ENCODE measurements around the gene PAK4.
"Not testable (repeated sequence)": the region's sequence is repeated elsewhere in the genome, so short reads cannot be mapped to it uniquely, and the experiment has no call there.

The PAK4 gene

GRCh38 chr19:39100500-39101166, 25.0 kb upstream of the PAK4 start:
- no peak for DNase-seq

DNA sequence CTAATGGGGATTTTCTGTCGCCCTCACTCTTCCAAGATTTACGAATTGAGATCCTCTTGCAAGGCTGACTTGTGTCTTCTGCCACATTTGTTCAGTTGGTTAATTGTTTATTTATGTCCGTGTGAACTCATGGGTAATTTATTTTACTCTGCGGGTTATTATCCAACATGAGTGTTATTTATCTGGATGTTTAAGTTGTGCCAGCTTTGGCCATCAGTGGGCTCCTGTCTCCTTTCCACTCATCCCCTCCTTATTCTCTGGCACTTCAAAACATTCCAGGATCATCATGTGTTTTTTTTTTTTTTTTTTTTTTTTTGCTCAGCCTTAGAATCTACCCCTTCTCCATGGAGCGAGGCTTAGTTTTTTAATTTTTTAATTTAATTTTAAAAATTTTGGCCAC, 22.4 kb upstream of the PAK4 start:
- no peak for DNase-seq

DNA sequence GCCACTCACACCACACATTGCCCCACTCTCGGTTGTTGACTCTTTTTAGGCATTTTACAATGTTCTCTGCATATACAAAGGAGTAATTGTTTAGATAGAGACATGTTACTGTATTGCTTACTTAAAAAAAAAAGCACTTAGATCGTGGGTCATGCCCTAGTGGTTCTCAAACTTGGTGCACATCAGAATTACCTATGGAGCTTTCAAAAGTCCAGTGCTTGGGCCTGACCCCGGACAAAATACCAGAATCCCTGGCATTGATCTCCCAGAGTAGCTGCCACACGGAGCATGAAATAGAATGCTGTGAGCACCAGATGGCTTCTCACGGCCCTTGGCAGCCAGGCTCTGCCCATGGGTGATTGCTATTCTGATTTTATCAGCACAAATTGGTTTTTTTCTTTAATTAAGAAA, 21.4 kb upstream of the PAK4 start:
- no peak for DNase-seq

DNA sequence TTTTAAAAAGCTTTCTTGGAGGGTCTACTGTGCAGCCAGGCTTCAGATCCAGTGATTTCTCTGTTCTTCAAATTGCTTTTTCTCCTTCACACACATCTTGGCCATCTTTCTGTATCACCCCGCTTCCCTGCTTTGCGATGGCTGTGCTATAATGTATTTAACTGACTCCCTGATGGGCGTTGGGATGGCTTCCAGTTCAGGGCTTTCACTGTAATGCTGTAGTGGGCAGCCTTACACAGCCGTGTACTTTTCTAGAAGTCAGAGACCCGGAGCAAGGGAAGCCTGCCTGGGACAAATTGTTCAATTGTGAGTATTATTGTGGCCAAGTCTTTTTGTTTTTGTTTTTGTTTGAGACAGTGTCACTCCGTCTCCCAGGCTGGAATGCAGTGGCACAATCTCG, 19.4 kb upstream of the PAK4 start:
- DNase-seq, result no peak

DNA sequence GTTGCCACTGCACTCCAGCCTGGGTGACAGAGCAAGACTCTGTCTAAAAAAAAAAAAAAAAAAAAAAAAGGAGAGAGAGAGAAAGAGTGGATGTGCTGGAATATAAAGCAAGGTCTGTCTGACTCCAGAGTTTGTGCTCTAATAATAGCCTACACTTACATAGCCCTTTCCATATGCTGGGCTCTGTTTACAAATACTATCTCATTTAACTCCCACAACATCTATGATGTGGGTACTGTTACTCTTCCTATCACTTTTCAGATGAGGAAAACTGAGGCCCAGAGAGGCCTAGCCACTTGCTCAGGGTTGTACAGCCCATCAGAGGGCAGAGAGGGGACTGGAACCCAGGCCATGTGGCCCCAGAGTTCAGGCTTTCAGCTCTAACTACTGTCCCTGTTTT, 15.9 kb upstream of the PAK4 start:
- no peak for DNase-seq

DNA sequence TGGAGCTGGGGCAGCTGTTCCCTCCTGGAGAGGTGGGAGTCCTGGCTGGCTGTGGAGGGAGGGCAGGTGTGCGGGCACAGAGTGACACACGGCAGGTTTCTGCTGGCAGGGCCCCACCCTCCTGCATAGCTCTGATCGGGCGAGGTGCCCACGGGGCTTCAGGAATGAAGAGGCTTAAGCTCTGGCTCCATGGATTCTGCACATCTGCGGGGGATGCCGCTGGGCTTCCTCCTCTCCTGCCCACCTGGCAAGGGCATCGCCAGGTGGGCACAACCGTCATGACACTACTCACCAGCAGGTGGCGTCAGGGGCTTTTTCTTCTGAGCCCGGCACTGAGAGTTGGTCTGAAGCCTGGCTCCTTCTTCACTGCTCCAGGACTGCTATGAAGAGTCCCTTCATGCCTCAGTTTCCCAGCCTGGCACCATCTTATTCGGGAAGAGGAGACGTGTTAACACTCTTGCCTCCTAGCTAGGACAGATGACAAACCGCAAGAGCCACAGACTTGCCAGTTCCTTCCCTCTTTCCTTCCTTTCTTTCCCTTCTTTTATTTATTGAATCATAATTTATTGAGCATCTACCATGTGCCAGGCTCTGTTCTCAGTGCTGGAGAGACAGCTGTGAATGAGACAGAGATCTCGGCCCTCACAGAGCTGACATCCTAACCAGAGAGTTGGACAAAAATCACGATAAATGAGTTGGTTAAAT, 15.2 kb upstream of the PAK4 start:
- peak; percentile 24 for DNase-seq

DNA sequence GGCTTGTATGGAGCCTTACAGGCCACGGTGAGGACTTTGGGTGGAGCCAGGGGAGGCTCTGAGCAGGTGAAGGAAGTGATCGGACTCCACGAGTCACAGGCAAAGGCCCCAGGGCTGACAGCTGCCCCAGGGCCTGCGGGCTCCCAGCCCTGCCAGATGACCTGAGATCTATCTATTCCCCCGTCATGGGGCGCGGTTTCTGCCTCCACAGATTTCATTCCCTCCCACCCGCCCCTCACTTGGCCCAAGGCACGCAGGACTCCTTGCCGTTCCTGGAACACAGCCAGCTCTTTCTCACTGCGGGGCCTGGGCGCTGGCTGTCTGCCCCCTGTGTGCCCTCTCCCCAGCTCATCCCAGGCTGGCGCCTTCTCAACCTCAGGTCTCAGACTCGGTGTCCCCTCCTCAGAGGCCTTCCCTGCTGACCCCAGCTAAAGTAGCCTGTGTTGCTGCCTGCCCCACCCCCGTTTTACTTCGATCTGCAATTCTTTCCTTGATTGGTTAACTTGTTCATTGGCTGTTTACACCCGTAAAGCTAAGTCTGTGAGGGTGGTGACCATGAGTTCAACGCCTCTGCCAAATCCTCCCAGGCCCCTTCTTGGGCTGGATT, 13.9 kb upstream of the PAK4 start:
- DNase-seq, result no peak

GRCh38 chr19:39112338-39112890, 13.2 kb upstream of the PAK4 start:
- no peak for DNase-seq

- DNase-seq, result no peak
These were observed 12.4 kb upstream of the PAK4 start for GRCh38 chr19:39113199-39113598.

DNA sequence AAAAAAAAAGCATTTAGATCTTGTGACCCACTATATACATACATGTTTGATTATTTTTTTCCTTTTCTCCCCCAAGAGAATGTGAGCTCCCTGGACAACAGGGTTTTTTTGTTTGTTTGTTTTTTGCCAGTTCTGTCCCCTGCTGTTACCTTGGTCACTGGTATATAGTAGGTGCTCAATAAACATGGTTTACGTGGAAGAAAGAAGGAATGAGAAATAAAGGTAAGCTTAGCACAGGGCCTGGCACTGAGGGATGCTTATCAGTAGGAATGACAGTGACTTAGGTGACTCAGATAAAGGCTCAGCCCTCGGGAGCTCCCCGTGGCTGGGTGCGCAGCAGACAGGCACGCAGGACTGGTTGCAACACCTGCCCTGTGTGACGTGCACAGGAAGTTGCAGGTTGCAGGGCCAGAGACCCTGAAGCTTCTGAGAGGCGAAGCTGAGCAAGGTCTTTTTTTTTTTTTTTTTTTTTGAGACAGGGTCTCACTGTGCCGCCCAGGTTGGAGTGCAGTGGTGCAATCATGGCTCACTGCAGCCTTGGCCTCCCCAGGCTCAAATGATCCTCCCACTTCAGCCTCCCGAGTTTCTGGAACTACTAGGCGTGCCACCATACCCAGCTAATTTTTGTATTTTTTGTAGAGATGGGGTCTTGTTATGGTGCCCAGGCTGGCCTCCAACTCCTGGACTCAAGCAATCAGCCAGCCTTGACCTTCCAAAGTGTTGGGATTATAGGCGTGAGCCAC, 10.3 kb upstream of the PAK4 start:
- no peak for DNase-seq

GRCh38 chr19:39117023-39117422, 8.6 kb upstream of the PAK4 start:
- DNase-seq, result not testable (repeated sequence)

GRCh38 chr19:39119830-39120229, 5.8 kb upstream of the PAK4 start:
- DNase-seq, result no peak

DNA sequence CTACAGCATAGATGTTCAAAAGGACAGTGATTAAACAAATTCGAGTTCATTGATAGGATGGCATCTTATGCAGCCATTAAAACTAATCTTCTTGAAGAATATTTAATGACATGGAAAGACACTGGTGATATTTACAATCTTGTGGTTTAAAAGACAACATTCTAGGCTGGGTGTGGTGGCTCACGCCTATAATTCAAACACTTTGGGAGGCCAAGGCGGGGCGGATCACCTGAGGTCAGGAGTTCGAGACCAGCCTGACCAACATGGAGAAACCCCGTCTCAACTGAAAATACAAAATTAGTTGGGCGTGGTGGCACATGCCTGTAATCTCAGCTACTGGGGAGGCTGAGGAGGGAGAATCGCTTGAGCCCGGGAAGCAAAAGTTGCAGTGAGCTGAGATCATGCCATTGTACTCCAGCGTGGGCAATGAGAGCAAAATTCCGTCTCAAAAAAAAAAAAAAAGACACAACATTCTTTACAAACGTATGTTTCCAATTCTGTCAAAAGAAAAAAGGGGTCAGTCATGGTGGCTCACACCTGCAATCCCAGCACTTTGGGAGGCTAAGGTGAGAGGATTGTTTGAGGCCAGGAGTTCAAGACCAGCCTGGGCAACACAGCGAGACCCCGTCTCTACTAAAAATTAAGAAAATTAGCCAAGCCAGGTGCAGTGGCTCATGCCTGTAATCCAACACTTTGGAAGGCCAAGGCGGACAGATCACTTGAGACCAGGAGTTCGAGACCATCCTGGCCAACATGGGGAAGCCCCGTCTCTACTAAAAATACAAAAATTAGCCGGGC, 2.5 kb upstream of the PAK4 start:
- no peak for DNase-seq

- no peak for DNase-seq
These were observed 1.3 kb upstream of the PAK4 start for GRCh38 chr19:39124136-39124764.

- DNase-seq, result no peak
These were observed 410 bp upstream of the PAK4 start for GRCh38 chr19:39125199-39125553.

DNA sequence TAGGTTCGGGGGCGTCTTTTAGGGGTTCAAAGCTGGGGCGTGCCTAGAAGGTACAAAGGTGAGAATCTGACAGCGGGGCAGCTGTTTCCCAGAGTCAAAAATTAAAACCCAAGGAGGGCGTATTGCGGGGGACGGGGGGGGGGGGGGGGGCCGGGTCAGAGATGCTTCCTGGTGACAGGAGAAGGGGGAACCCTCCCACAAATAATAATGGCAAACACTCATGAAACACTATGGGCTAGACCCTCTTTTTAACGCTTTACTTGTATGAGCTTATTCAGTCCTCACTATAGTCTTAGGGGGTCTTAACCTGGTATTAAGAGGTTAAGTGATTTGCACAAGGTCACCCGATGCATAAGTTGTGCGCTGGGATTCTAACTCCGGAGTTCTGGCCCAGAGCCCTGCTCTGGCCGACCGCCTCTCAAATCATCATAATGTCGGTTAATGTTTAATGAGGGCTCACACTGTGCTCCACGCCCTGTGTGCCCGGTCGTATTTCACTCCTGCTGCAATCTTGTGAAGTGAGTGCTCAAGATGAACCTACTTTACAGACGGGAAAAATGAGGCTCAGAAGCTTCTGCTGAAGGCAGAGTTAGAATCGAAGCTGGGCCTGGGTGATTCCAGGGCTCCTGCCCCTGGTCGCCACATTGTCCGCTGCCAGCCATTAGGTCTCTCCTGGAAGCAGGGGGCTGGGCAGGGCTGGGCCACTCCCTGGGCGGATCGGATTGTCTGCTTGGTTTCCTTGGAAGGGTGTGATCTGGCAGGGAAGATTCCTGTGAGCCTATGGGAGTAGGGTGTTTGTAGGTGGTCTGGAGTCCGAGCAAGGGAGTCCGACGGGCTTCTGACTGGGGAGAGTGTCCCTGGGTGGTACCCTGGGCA, 964 bp downstream of the PAK4 start:
- peak; percentile 27 for DNase-seq

- DNase-seq, result no peak
These were observed 2.4 kb downstream of the PAK4 start for GRCh38 chr19:39127812-39128515.

DNA sequence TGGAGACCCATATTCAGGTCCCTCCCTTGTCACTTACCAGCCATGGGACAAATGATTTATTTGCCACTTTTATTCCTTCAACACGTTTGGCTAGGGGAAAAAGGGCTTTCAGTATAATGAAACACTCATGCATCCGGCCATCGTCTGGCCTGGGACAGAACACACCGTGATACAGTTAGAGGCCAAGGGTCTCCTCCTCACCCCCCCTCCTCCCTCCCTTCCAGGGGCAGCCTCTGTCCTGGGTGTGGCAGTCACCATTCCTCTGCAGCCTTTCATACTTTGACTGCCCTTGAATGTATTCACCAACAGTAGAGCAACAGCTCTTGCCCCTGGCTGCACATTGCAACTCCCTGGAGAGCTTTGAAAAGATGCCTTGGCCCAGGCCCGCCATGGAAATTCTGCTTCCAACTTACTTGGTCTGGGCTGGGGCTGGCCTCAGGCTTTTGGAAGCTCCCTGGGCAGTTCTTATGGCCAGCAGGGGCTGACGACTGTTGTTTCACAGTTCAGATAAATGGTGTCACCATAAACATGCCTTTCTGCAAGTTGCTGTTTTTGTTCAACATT, 3.0 kb downstream of the PAK4 start:
- DNase-seq, result no peak

DNA sequence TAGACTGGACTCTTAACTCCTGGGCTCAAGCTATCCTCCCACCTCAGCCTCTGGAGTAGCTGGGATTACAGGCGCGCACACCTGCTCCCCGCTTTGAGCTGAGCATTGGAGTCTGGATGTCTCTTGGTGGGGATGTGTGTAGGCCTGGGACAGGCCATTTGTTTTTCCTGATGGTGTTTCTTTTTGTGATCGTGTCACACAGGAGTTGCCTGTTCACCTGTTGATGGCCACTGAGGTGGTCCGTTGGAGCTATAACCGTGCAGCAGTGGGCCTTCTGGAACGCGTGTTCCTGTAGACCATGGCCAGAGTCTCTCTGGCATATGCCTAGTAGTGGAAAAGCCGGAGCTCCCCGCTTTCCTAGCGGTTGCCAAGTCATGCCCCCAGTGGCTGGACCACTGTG, 3.5 kb downstream of the PAK4 start:
- DNase-seq, result no peak

All from fibroblast of skin of scalp (primary cell).